Activated CD8-positive, alpha-beta memory T cell treated with anti-CD3 and anti-CD28 coated beads, Interleukin-2, amount 10 ng/mL, durations not matched to agents 7 days and 5 days (primary cell): ENCODE measurements around the gene MZT2B. TPM values are rescaled to one million over a fixed set of nuclear protein-coding genes. Genes with fewer than 3 reads are reported as not detected.
"Not testable (repeated sequence)": the region's sequence is repeated elsewhere in the genome, so short reads cannot be mapped to it uniquely, and the experiment has no call there.

Source experiments
- ATAC-seq: fragments of 150-1000 bp; cut with Tn5 transposase; one replicate; pipeline ENCODE4 v1.10.0; 2021; ENCODE audit warnings: moderate library complexity
- CTCF ChIA-PET: fragments of 350-600 bp; sonication (Branson Sonifier 250); formaldehyde crosslinking; loops from one replicate; lab custom pipeline; 2021; ENCODE audit warnings: antibody characterized with exemption; lab: Charles Lee
- DNase-seq: peaks from one replicate; pipeline ENCODE4 v3.0.0-alpha.2; 2020
- H3K27ac Mint-ChIP-seq: one replicate; pipeline ENCODE4 v1.8.0; 2021; ENCODE audit warnings: mild to moderate bottlenecking, mixed read lengths
- H3K27me3 Mint-ChIP-seq: one replicate; pipeline ENCODE4 v1.8.0; 2021; ENCODE audit warnings: mixed read lengths
- H3K36me3 Mint-ChIP-seq: one replicate; pipeline ENCODE4 v1.8.0; 2021; ENCODE audit warnings: mild to moderate bottlenecking, mixed read lengths
- H3K4me1 Mint-ChIP-seq: one replicate; pipeline ENCODE4 v1.8.0; 2021; ENCODE audit warnings: mixed read lengths
- H3K4me3 Mint-ChIP-seq: one replicate; pipeline ENCODE4 v1.8.0; 2021; ENCODE audit warnings: mild to moderate bottlenecking, moderate library complexity, mixed read lengths
- H3K9me3 Mint-ChIP-seq: one replicate; pipeline ENCODE4 v1.8.0; 2022; ENCODE audit warnings: low read depth, mixed read lengths
- total RNA-seq, 2 experiments: library from RNA; stranded (reverse); gene quantifications; one replicate each; pipeline ENCODE4 v1.2.3, GENCODE V29; 2021

Gene MZT2B
- total RNA-seq, 2 experiments from 2014 or later = 399 to 472 TPM

DNA sequence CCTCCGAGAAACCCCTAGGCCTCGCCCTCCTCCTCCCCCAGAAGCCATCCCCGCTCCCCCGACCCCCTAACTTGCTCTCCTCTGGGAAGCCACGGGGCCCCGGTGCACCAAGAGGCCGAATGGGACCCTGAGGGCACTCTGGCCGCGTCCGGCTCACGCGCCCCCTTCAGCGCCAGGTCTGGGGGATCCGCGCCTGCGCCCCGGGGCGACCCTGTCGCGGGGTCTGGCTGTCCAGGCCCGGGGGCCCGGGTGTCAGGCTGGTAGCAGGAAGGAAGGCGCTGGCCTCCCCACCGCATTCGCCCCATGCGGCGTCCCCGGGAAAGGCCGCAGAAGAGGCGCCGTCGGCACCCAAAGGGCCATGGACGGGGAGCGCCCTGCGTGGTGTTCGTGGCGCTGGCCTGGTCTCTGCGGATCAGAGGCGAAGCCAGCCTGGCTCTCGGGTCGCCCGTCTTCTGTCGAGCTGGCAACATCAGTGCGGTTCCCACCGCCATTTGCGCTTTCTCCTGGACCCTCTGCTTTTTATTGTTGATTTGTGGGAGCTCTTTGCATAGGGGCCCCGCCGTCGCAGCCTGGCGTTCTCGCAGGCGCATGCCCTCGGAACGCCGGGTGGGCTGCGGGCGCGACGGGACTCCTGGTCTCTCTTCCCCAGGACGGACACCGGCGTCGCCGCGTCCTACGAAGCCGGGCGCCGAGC lies 46.6 kb downstream of the MZT2B start:
- H3K4me1 Mint-ChIP-seq, H3K36me3 Mint-ChIP-seq, H3K9me3 Mint-ChIP-seq, CTCF ChIA-PET, H3K27me3 Mint-ChIP-seq, H3K27ac Mint-ChIP-seq, DNase-seq, H3K4me3 Mint-ChIP-seq, ATAC-seq: not testable (repeated sequence)

DNA sequence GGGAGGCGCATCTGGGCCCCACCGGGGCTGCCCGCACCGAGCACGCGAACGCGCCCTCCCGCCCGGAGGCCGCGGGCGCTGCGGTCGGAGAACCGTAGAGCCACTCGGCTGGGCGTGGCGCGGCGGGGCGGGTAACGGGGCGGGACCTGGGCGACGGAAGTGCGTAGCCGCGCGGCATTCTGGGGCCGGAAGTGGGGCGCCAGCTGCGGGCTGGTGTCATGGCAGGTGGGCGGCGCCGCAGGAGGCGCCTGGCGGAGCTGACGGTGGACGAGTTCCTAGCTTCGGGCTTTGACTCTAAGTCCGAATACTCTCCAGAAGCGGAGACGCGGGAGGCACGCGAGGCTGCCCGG lies 47.1 kb downstream of the MZT2B start:
- H3K9me3 Mint-ChIP-seq, H3K4me1 Mint-ChIP-seq, H3K27ac Mint-ChIP-seq, H3K4me3 Mint-ChIP-seq, H3K27me3 Mint-ChIP-seq, H3K36me3 Mint-ChIP-seq, CTCF ChIA-PET: not testable (repeated sequence)
- peak; percentile 54 for DNase-seq
- ATAC-seq = peak; percentile 57

GRCh38 chr2:130230376-130230775 lies 48.3 kb downstream of the MZT2B start:
- H3K27me3 Mint-ChIP-seq, H3K4me3 Mint-ChIP-seq, H3K27ac Mint-ChIP-seq, ATAC-seq, H3K9me3 Mint-ChIP-seq, H3K36me3 Mint-ChIP-seq, DNase-seq, CTCF ChIA-PET, H3K4me1 Mint-ChIP-seq: not testable (repeated sequence)

DNA sequence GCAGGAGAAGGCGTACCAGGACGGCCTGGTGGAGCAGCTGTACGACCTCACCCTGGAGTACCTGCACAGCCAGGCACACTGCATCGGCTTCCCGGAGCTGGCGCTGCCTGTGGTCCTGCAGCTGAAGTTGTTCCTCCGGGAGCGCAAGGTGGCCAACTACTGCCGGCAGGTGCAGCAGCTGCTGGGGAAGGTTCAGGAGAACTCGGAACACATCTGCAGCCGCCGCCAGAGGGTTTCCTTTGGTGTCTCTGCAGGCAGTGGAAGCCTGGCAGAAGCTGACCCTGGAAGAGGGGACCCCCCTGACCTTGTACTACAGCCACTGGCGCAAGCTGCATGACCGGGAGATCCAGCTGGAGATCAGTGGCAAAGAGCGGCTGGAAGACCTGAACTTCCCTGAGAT lies 48.8 kb downstream of the MZT2B start:
- ATAC-seq, H3K36me3 Mint-ChIP-seq, H3K27ac Mint-ChIP-seq, H3K9me3 Mint-ChIP-seq, DNase-seq, H3K4me1 Mint-ChIP-seq, CTCF ChIA-PET, H3K27me3 Mint-ChIP-seq, H3K4me3 Mint-ChIP-seq: not testable (repeated sequence)

DNA sequence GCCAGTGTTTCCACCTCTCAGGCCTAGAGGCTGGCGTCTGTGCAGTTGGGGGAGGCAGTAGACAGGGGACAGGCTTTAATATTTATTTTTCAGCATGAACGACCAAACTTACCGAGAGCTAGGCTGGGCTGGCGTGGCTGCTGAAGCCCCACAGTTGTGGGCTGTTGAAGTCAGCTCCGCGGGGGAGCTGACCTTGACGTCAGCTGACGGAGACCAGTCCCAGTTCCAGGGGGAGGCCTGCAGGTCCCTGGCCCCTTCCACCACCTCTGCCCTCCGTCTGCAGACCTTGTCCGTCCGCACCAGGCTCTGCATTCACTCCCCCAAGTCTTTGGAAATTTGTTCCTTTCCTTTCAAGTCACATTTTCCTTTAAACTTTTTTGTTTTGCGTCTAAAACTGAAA lies 49.6 kb downstream of the MZT2B start:
- Mint-ChIP-seq H3K36me3 (no peaks in the 10 kb centered on the region), H3K4me1 (no peaks in the 10 kb centered on the region), H3K9me3 (no peaks in the 10 kb centered on the region), H3K4me3 (no peak overlapping the region), H3K27me3 (peaks cover 7% of the 10 kb centered on the region), H3K27ac (no peak overlapping the region)
- DNase-seq = no peak
- ATAC-seq = no peak
- CTCF ChIA-PET = no interaction called here

- ATAC-seq, H3K4me1 Mint-ChIP-seq, H3K4me3 Mint-ChIP-seq, H3K36me3 Mint-ChIP-seq, H3K27me3 Mint-ChIP-seq, H3K9me3 Mint-ChIP-seq, H3K27ac Mint-ChIP-seq, CTCF ChIA-PET, DNase-seq: not testable (repeated sequence)
Measured at GRCh38 chr2:130233066-130233465, 51.0 kb downstream of the MZT2B start.

GRCh38 chr2:130239581-130239980 lies 57.5 kb downstream of the MZT2B start:
- H3K4me1 Mint-ChIP-seq, H3K4me3 Mint-ChIP-seq, CTCF ChIA-PET, DNase-seq, H3K36me3 Mint-ChIP-seq, H3K27ac Mint-ChIP-seq, H3K9me3 Mint-ChIP-seq, ATAC-seq: not testable (repeated sequence)
- H3K27me3 Mint-ChIP-seq = peaks cover 28% of the 10 kb centered on the region

Other genes with a start within 250 kb of the MZT2B start
- under 1 TPM in 1 of 2 experiments, not detected in 1; 0.18 TPM for gene RAB6C, start 202.6 kb upstream of the MZT2B start, total RNA-seq
- not detected for gene POTEF, start 53.0 kb upstream of the MZT2B start, total RNA-seq
- under 1 TPM; 0.23 to 0.47 TPM for gene CCDC74B, start 37.1 kb upstream of the MZT2B start, total RNA-seq
- gene SMPD4, start 660 bp upstream of the MZT2B start, total RNA-seq = 10 to 100 TPM; 70.8 to 79.8 TPM
- not detected for gene TUBA3E, start 16.2 kb downstream of the MZT2B start, total RNA-seq
- gene IMP4, start 160.6 kb downstream of the MZT2B start, total RNA-seq = 100 to 1,000 TPM in 1 of 2 experiments, 10 to 100 TPM in 1; 85.8 to 115 TPM
- 10 to 100 TPM; 82.3 to 90.5 TPM for gene PTPN18, start 173.8 kb downstream of the MZT2B start, total RNA-seq